GM12892 (cell line): ENCODE data around the gene SEC22B.
"Not testable (repeated sequence)": the region's sequence is repeated elsewhere in the genome, so short reads cannot be mapped to it uniquely, and the experiment has no call there.

Source experiments
- POLR2AphosphoS5 ChIP-seq: IDR thresholded peaks from 2 replicates; pipeline ENCODE4 v1.6.1; 2011; ENCODE audit warnings: low read depth, low read length, control low read depth
- TAF1 ChIP-seq: IDR thresholded peaks from 2 replicates; pipeline ENCODE4 v1.6.1; 2011; ENCODE audit warnings: low read depth, mild to moderate bottlenecking, control low read depth, low read length, borderline replicate concordance

GRCh38 chr1:120150138-120150822 lies 26.0 kb downstream of the SEC22B start:
- TF ChIP-seq TAF1, POLR2AphosphoS5: not testable (repeated sequence)
